K562 (cell line): ENCODE measurements around the gene ZNF521.

ENCODE experiments used
- CTBP1 ChIP-seq: fragments of 450-650 bp; IDR thresholded peaks from 2 replicates; pipeline ENCODE4 v1.6.1; 2016; ENCODE audit warnings: borderline replicate concordance
- CTCF ChIP-seq, 3 experiments: IDR thresholded peaks in 2 of 3; conservative IDR thresholded peaks in 1 of 3; 2 replicates each; pipeline ENCODE4 v1.5.1; 2011 to 2012; ENCODE audit warnings: low read length in 3 of 3, mild to moderate bottlenecking in 3 of 3, control low read depth in 2 of 3, improper control_type of control experiment in 1 of 3, inconsistent platforms in 1 of 3, low read depth in 1 of 3, mixed read lengths in 1 of 3, moderate library complexity in 1 of 3; ENCODE audit not compliant: insufficient read depth in 2 of 3
- IRF2 ChIP-seq: sonication (generic); formaldehyde crosslinking; IDR thresholded peaks from 2 replicates; pipeline ENCODE4 v1.8.1; 2022; ENCODE audit warnings: mild to moderate bottlenecking, missing genetic modification reagents
- MITF ChIP-seq: IDR thresholded peaks from 2 replicates; pipeline ENCODE4 v1.6.1; 2014; ENCODE audit warnings: antibody characterized with exemption
- NFYB ChIP-seq: IDR thresholded peaks from 2 replicates; pipeline ENCODE4 v1.6.1; 2011; ENCODE audit warnings: mild to moderate bottlenecking, moderate library complexity; ENCODE audit not compliant: insufficient read length; ENCODE audit errors: extremely low read depth
- NR3C1 ChIP-seq: sonication (generic); formaldehyde crosslinking; IDR thresholded peaks from 2 replicates; pipeline ENCODE4 v1.8.1; 2022; ENCODE audit warnings: missing genetic modification reagents
- SP1 ChIP-seq: sonication (generic); formaldehyde crosslinking; IDR thresholded peaks from 2 replicates; pipeline ENCODE4 v1.8.1; 2022; ENCODE audit warnings: mild to moderate bottlenecking, missing genetic modification reagents
- ZNF143 ChIP-seq: sonication (generic); formaldehyde crosslinking; IDR thresholded peaks from 2 replicates; pipeline ENCODE4 v1.9.0; 2022; ENCODE audit warnings: mild to moderate bottlenecking, missing genetic modification reagents
- ZNF75A ChIP-seq: fragments of 450-650 bp; formaldehyde crosslinking; IDR thresholded peaks from 2 replicates; pipeline ENCODE4 v1.4.0; 2020; ENCODE audit warnings: mild to moderate bottlenecking

GRCh38 chr18:25177631-25178030 lies 174.3 kb downstream of the ZNF521 start:
- no peak for TF ChIP-seq IRF2 (CRISPR knock-in tag)
- no peak for TF ChIP-seq NR3C1 (CRISPR knock-in tag)
- no peak for TF ChIP-seq SP1 (CRISPR knock-in tag)
- TF ChIP-seq CTCF (IDR thresholded peaks at IDR 0.05 in 2 of 3, conservative IDR thresholded peaks at IDR 0.05 in 1 of 3; ENCODE audit: insufficient read depth in 2 of 3, low read depth in 1 of 3, low read length in 3 of 3): no peak
- TF ChIP-seq MITF: no peak
- no peak for TF ChIP-seq ZNF75A (CRISPR knock-in tag)
- no peak for TF ChIP-seq NFYB
- no peak for TF ChIP-seq ZNF143 (CRISPR knock-in tag)
- no peak for TF ChIP-seq CTBP1
